NCI-H128 (cell line): ENCODE data around the gene LUC7L3.
"Not testable (repeated sequence)": the region's sequence is repeated elsewhere in the genome, so short reads cannot be mapped to it uniquely, and the experiment has no call there.

Experiments
- DNase-seq: peaks from one replicate; lab custom pipeline; 2025; ENCODE audit not compliant: unreplicated experiment; lab: John Stamatoyannopoulos, UW

Gene LUC7L3

DNA sequence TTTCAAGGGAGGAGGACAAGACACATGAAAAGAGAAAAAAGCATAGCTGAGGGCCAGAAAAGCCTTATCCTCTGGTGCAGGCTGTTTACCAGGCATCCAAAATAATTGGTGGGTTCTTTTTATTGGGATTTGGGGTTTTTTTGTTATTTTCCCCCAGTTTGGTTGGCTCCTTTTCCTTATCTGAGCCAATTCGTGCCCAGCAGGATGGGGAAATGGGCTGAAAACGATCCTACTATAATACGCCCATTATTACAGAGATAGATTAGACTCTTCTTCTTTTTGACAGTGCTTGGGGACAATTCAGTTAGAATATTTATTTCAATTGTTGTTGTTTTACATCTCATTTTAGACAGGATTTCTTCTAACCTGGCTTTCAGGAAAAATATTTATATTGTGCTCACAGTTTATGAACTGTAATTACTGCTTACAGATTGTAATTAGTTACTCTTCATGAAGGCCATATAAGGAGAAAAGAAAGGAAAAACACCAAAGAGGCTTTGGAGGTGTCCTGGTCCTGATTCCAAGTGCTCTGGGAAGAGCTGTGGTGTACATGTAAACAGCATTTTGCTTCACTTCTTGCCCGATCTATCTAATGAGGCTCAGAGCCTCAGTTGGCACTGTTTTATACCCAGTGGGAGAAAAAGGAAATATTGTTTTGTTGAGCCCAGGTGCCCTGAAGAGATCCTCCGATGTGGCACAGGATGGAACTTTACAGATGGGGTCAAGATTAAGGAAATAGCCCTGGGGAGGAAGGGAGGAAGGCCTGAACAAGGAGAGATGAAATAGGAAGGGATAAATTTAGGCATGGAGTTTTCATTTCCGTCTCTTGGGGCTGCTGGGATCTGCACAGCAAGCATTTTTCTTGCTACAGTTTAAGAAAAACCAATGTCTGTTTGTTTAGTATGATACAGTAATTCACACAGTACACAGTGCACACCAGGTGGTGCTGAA, 11.1 kb upstream of the LUC7L3 start:
- no peak for DNase-seq

DNA sequence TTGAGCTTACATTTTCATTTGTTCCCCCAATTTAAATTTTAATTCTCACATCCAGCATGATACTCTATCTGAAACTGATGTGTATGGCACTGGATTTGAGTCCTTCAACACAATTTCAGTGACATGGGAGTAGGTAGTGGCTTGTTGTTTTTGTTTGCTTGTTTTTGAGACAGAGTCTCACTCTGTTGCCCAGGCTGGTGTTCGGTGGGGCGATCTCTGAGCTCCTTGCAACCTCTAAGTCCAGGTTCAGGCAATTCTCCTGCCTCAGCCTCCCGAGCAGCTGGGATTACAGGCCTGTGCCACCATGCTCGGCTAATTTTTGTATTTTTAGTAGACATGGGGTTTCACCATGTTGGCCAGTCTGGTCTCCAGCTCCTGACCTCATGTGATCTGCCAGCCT, 10.3 kb upstream of the LUC7L3 start:
- not testable (repeated sequence) for DNase-seq

DNA sequence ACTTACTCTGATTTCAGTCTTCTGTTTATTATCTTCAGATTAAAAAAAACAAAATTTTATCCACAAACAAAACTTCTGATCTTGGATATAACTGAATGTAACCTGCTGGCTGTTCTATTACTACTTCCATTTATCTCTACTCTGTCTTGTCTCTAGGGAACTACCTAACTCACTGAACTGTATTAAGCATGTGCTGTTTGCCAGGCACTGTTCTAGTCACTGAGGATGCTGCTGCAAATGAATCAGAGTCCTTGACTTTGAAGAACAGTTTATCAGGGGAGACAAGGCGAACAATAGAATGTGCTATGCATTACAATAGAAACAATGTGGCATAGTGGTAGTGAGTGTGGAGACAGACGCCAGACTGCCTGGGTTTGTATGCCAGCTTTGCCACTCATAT, 9.4 kb upstream of the LUC7L3 start:
- no peak for DNase-seq

DNA sequence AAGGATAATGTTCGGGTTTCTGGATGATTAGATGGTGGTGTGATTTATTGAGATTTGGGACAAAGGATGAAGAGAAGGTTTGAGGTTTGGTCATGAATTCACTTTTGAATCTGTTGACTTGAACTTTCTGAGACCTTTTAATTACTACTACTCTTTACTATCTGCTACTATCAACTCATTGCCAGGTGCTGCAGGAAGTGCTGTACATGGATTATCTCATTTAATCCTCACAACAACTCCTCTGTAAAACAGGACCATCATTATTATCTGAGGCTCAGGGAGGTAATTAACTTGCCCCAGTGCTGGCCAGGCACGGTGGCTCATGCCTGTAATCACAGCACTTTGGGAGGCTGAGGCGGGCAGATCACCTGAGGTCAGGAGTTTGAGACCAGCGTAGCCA, 8.8 kb upstream of the LUC7L3 start:
- DNase-seq = no peak

DNA sequence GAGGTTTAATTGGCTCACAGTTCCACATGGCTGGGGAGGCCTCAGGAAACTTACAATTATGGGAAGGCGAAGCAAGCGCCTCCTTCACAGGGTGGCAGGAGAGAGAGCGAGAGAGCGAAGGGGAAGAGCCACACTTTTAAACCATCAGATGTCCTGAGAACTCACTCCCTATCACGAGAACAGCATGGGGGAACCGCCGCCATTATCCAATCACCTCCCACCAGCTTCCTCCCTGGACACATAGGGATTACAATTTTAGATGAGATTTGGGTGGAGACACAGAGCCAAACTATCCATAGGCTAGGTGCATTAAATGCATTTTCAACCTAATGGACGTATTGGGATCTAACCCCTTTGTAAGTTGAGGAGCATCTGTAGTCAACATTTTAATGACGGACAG, 6.8 kb upstream of the LUC7L3 start:
- no peak for DNase-seq

DNA sequence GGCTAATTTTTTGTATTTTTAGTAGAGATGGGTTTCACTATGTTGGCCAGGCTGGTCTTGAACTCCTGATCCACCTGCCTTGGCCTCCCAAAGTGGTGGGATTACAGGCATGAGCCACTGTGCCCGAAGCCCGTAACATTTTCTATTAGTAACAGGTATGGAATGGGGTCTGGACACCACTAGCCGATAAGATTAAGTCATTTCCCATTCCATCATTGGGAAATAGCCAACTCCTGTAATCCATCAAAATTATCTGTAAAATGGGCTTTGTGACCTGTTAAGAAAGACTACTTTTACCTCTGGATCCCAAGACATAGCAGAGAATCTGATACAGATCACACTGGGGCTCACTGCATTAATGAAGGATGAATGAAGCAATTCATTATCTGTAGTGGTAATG, 3.9 kb upstream of the LUC7L3 start:
- DNase-seq = no peak

DNA sequence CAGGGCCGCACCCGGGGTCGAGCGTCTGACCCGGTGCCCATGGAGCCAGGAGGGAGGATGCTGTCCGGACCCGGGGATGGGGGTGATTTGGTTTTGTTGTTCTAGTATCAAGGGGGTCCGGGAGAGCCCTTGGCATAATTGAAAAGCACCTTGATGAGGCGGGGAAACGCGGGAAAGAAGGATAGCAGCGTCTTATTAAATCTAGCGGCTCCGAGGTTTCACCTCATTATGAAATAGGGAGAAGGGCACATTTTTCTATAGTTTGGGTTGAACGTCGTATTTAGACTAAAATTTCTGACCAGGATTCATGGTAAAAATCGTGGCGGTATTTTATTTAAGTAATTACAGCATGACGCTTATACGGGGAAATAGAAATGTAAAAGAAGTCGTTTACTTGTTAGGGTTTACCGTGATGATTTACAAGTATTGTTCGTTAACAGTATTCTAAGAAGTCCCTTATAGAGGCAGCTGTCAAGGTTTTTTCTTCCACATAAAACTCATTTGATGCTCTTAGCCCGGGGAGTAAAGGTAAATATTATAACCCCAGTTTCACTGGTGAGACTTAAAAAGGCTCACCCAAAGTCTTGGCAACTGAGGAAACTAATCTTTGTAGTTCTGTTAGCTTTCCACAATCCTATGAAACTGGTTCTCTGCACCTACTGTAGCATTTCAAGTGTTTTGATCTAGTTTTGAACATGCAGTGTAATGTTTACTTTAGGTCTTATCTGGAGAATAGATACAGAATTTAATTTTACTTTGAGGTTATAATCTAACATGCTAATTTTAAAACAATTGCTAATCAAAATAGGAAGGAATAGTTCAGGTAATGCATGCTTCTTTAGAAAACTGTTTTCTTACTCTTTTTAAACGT, 756 bp downstream of the LUC7L3 start:
- no peak for DNase-seq

DNA sequence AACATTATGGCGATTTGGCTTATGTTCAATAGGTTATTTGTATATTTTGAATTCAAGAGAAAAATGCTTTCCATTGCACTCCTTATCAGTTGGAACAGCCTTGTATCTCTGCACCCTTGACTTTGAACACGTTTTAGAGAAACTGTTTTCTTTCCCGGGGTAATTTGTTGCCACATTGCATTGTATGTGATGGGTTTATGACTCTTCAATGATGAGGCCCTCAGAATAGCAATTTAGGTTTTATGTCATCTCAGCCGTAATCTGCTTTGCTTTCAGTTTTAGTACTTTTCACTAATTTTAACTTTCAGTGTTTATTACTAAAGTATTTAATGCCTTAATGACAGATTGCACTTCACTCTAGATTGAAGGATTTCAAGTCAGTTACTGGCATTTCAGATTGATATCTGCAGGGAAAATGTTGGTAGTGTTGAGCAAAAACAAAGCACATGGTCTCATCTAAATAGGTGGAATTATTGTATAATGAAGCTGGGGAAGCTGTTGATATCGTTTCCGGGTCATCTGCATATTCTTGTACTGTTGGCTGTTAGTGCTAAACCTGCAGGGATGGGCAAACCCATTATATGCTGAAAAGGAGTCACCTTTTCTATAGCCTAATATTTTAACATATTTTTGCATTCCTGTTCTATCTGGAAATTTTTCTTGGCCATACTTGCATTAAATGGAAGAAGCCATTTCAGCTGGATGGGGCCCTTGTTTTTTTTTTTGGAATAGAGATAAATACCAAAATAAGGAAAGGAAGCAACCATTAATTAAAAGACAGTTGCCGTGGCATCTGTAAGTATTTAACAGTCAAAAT, 2.0 kb downstream of the LUC7L3 start:
- no peak for DNase-seq

DNA sequence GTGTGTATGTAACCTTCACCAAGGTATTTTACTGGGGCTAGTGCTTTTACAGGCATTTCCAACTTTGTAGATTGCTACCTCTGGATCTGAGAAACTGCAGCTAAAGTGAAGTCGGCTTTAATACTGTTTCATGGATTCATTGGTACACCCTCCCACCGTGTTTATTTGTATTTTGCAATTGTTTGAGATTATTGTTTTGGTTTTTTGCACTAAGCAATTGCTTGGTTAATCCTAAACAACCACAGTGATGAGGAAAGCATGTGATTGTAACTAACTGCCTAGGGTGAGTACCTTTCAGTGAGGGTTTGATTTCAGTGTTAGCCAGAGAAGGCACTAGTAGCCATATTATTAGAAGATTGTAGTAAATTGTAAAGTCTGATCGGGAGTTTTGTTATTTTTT, 3.3 kb downstream of the LUC7L3 start:
- DNase-seq = no peak

DNA sequence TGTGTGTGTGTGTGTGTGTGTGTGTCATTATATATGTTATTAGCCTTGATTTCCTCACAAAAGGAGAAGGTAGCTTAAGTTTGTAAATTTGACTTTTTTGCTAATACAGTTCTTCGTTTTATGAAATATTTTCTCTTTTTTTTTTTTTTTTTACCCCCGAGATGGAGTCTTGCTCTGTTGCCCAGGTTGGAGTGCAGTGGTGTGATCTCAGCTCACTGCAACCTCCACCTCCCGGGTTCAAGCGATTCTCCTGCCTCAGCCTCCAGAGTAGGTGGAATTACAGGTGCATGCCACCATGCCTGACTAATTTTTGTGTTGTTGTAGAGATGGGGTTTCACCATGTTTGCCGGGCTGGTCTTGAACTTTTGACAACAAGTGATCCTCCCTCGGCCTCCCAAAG, 5.2 kb downstream of the LUC7L3 start:
- not testable (repeated sequence) for DNase-seq

DNA sequence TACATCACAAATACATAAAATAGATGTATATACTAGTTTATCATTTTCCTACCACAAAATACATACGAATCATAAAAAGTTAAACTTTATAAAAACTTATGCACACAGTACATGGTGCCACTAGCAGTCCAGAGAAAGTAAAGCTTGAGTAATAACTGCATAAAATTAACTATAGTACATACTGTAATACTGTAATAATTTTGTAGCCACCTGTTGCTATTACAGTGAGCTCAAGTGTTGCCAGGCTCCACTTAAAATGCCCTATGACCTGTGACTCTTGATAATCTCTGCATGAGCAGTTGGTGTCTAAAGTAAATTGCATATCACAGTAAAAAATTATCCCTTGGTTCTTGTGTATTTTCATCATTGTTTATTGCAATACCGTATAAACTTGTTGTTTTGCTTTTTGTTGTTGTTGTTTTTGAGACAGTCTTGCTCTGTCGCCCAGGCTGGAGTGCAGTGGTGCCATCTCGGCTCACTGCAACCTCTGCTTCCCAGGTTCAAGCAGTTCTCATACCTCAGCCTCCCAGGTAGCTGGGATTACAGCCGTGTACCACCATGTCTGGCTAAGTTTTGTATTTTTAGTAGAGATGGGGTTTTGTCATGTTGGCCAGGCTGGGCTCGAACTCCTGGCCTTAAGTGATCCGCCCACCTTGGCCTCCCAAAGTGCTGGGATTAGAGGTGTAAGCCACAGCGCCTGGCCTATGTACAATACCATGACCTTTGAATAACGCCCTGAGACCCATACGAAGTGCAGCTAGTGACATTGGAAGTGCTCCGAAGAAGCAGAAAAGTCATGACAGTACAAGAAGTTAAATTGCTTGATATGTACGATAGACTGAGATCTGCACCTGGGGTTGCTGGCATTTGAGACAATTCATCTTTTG, 6.6 kb downstream of the LUC7L3 start:
- no peak for DNase-seq

DNA sequence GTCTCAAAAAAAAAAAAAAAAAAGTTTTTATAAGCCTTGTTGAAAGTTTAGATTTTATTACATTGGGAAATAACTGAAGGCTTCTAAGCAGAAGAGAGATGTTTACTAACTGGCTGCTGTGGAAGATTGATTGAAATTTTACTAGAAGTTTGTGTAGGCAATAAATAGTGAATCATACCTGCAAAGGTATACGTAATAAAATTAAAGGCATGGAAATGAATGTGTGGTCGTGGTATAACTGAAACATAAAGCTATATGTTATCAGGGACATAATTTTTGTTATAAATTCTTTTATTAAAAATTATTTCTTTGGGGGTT, 8.7 kb downstream of the LUC7L3 start:
- DNase-seq = no peak

DNA sequence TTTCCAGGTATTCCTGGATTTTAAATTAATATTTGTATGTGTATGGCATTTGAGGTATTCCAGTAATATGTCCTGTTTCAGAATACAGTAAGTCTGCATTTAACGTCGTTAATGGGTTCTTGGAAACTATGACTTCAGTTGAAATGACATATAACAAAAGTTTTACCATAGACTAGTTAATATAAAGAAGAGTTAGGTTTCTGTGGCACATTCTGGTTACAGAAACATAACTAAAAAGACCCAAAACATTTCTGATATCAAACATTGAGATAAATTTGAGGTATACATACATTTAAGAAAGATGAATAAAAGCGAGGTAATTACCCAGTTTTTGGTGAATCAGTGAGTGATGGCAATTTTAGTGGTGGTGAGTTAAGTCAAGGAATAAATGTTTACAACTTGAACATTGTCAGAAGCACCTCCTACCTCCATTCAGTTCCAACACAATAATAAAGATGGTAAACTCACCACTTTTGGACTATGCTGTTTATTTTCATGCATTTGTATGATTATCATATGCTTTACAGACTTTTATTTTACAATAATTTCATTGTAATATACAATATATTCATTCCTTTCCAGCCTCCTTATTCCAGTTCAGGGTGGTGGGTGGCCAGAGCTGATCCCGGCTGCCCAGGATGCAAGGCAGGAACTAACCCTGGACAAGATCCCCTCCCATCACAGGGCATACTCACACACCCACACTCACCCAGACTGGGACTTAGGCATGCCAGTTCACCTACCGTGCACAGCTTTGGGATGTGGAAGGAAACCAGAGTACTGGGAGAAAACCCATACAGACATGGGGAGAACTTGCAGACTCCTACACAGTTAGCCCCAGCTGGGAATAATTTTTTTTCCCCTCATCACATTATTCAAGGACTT, 9.7 kb downstream of the LUC7L3 start:
- no peak for DNase-seq

DNA sequence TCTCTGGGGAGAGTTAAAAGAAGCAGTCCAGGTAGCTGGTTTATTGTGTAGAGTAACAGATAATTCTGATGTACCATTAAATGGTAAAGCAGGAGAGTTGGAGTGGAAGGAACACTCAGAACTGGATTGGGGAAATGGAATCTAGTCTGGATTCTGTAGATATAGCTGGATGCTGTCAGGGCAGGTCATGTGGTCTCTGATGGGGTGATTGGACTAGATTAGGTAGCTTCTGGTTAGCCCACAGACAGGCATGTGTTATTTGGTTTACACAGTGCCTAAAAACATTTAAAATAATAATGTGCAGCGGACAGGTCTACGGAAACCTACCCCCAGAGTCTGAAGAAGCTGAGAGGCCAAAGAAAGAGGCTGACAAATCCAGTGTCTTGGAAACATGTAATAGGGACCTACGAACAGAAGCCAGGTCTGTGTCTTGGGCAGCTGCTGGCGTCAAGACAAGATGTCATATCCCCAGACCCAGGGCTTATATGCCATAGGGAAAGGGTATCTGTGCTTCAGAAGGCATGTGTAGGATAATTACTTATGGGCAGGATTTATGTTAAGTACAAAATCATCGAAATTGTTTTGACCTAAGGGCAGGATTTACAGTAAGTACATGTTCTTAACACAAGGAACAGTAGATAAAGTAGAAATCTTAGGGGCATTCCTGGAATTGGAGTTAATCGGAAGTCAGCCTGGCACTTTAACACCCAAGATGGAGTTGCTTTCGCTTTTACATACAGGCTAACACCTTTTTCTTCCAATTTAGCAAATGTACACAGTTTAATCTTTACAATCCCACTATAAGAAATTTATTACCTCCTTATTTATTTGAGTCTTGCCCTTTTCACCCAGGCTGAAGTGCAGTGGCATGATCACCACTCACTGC, 12.4 kb downstream of the LUC7L3 start:
- no peak for DNase-seq

DNA sequence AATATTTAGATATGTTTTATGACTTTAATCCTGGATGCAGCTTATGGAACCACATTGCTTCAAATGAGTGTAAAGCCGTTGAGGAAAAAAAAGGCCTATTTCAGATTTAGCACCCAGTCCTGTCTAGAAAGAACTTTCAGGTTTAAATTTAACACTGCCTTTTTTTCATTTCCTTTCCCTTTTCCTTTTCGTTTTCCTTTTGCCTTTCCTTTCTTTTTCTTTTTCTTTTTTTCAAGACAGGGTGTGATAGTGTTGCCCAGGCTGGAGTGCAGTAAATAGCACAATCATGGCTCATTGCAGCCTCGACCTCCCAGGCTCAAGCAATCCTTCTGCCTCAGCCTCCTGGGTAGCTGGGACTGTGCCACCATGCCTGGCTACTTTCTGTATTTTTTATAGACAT, 15.9 kb downstream of the LUC7L3 start:
- no peak for DNase-seq

DNA sequence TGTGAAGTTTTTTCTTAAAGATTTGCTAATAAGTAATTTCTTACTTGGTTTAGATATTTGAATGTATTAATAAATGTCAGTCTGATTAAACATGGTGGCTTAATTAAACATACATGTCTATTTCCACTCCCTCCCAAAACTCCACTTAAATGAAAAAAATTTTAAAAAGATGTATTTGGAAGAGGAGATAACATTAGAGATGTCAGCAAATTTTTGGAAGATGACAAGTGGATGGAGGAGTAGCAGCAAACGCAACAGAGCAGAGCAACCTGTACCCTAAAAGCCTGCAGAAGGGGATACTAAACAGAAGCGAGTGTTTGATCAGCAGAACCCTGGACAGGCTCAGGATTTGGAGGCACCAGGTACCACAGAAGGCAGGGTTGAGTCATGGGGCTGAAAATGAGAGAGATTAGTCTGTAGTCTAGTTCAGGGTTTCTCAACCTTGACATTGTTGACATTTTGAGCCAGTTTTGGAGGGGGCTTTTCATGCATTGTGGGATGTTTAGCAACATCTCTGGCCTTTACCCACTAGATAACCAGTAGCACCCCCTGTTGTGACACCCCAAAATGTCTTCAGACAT, 17.8 kb downstream of the LUC7L3 start:
- DNase-seq = no peak

DNA sequence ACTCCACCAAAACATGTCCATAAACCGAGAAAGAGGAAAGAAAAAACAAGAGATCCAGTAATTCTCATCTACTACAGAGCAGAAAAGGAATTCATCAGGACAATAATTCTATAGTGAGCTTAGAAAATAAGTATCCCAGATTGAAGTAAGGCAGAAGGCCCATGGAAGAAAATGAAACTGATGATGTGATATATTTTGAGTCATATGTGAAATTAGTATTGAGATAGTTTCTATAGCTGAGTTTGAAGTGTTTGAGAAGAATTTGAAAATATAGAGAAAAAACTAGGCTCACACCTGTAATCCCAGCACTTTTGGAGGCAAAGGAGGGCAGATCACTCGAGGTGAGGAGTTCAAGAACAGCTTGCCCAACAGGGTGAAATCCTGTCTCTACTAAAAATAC, 19.7 kb downstream of the LUC7L3 start:
- DNase-seq = no peak

DNA sequence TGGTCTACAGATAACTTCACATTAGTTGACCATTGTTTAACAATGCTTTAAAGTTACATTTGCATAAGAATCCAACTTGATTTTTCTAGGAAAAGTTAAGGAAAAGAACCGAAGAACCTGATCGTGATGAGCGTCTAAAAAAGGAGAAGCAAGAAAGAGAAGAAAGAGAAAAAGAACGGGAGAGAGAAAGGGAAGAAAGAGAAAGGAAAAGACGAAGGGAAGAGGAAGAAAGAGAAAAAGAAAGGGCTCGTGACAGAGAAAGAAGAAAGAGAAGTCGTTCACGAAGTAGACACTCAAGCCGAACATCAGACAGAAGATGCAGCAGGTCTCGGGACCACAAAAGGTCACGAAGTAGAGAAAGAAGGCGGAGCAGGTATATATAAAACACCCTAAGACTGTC, 26.2 kb downstream of the LUC7L3 start:
- no peak for DNase-seq
